Measurements from ENCODE around the gene CYB561A3.

Gene CYB561A3

GRCh38 chr11:61325649-61326414 is 35.9 kb downstream of the CYB561A3 start:
- no peak overlapping the region for H3K4me3 ChIP-seq (ENCODE audit: low read length)
- DNase-seq (ENCODE audit: low read depth): no peak
- no peak for TF ChIP-seq CTCF (conservative IDR thresholded peaks at IDR 0.05; ENCODE audit: low read length)

DNA sequence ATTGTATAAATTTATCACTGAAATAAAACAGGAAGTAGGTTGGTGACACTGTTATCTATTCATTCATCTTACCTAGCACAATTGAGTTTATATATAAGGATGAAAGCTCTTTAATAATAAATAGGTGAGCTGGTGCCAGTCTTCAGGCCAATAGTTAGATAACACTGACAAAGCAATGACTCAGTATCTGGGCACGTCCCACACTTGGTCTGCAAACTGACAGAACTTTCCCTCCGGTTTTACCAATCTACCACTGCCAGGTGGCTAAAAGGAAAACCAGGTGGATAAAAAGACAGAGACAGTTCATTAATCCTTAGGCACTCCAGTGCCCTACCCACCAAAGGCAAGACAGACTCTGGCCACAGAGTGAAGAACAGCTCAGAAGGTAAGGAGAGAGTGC is 46.4 kb downstream of the CYB561A3 start:
- H3K4me3 ChIP-seq (ENCODE audit: low read length): no peak overlapping the region
- no peak for TF ChIP-seq CTCF (conservative IDR thresholded peaks at IDR 0.05; ENCODE audit: low read length)
- DNase-seq (ENCODE audit: low read depth): no peak

GRCh38 chr11:61310749-61311148 is 50.9 kb downstream of the CYB561A3 start:
- TF ChIP-seq CTCF (conservative IDR thresholded peaks at IDR 0.05; ENCODE audit: low read length): no peak
- no peak for DNase-seq (ENCODE audit: low read depth)
- H3K4me3 ChIP-seq (ENCODE audit: low read length): no peak overlapping the region

- TF ChIP-seq CTCF (conservative IDR thresholded peaks at IDR 0.05; ENCODE audit: low read length): no peak
- no peak overlapping the region for H3K4me3 ChIP-seq (ENCODE audit: low read length)
- no peak for DNase-seq (ENCODE audit: low read depth)
Measured at GRCh38 chr11:61309739-61310138, 51.9 kb downstream of the CYB561A3 start.

GRCh38 chr11:61309141-61309540 is 52.5 kb downstream of the CYB561A3 start:
- no peak for DNase-seq (ENCODE audit: low read depth)
- no peak for TF ChIP-seq CTCF (conservative IDR thresholded peaks at IDR 0.05; ENCODE audit: low read length)
- no peak overlapping the region for H3K4me3 ChIP-seq (ENCODE audit: low read length)

- H3K4me3 ChIP-seq (ENCODE audit: low read length): no peak overlapping the region
- no peak for TF ChIP-seq CTCF (conservative IDR thresholded peaks at IDR 0.05; ENCODE audit: low read length)
- no peak for DNase-seq (ENCODE audit: low read depth)
Measured at GRCh38 chr11:61307354-61307753, 54.3 kb downstream of the CYB561A3 start.

DNA sequence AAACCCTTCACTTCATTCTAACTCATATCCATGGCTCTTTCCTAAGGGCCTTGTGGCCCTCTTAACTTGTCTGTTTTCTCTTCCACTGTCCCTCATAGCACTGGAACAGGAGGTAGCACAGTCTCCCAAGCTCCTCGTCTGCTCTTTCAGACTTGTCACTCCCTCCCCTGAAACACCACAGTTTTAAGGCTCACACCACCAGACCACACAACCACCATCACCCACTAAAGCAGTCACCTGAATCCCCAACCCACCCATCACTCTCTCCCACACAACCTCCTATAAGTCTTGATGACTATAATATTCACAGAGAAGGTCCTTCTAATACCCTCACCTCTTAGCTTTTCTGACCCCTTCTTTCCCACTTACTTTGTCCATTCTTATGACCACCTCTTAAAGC is 55.5 kb downstream of the CYB561A3 start:
- no peak for TF ChIP-seq CTCF (conservative IDR thresholded peaks at IDR 0.05; ENCODE audit: low read length)
- no peak for DNase-seq (ENCODE audit: low read depth)
- H3K4me3 ChIP-seq (ENCODE audit: low read length): no peak overlapping the region

Data from AG10803 (cell line).